OCI-LY7 (cell line): ENCODE data around the gene GAS2L2.

Source experiments
- CTCF ChIP-seq: fragments of 200-600 bp; sonication (generic); conservative IDR thresholded peaks from 2 replicates; pipeline ENCODE4 v1.5.1; 2014; ENCODE audit warnings: mild to moderate bottlenecking, antibody characterized with exemption, low read length, moderate library complexity, mixed read lengths
- EZH2phosphoT487 ChIP-seq: fragments of 200-600 bp; sonication (generic); IDR thresholded peaks from 2 replicates; pipeline ENCODE4 v1.6.1; 2018; ENCODE audit warnings: low read depth, borderline replicate concordance, mild to moderate bottlenecking, mixed run types, antibody characterized with exemption, low read length, moderate library complexity, mixed read lengths

GRCh38 chr17:35791681-35792350, 38.8 kb upstream of the GAS2L2 start:
- no peak for TF ChIP-seq CTCF
- no peak for TF ChIP-seq EZH2phosphoT487
